Measurements from ENCODE around the gene UGT1A4.
"Not testable (repeated sequence)": the region's sequence is repeated elsewhere in the genome, so short reads cannot be mapped to it uniquely, and the experiment has no call there.

UGT1A4 gene

GRCh38 chr2:233699424-233700027 is 19.0 kb upstream of the UGT1A4 start:
- no peak for DNase-seq (ENCODE audit: low read depth in 2 of 2, low spot score in 1 of 2)

GRCh38 chr2:233700028-233700635 is 18.4 kb upstream of the UGT1A4 start:
- DNase-seq (ENCODE audit: low read depth in 2 of 2, low spot score in 1 of 2): no peak

- DNase-seq (ENCODE audit: low read depth in 2 of 2, low spot score in 1 of 2): not testable (repeated sequence)
These were observed 17.7 kb upstream of the UGT1A4 start for GRCh38 chr2:233700842-233701241.

- no peak for DNase-seq (ENCODE audit: low read depth in 2 of 2, low spot score in 1 of 2)
These were observed 16.3 kb upstream of the UGT1A4 start for GRCh38 chr2:233702238-233702637.

- no peak for DNase-seq (ENCODE audit: low read depth in 2 of 2, low spot score in 1 of 2)
These were observed 12.5 kb upstream of the UGT1A4 start for GRCh38 chr2:233705911-233706506.

GRCh38 chr2:233706720-233707119 is 11.8 kb upstream of the UGT1A4 start:
- DNase-seq (ENCODE audit: low read depth in 2 of 2, low spot score in 1 of 2): no peak

DNA sequence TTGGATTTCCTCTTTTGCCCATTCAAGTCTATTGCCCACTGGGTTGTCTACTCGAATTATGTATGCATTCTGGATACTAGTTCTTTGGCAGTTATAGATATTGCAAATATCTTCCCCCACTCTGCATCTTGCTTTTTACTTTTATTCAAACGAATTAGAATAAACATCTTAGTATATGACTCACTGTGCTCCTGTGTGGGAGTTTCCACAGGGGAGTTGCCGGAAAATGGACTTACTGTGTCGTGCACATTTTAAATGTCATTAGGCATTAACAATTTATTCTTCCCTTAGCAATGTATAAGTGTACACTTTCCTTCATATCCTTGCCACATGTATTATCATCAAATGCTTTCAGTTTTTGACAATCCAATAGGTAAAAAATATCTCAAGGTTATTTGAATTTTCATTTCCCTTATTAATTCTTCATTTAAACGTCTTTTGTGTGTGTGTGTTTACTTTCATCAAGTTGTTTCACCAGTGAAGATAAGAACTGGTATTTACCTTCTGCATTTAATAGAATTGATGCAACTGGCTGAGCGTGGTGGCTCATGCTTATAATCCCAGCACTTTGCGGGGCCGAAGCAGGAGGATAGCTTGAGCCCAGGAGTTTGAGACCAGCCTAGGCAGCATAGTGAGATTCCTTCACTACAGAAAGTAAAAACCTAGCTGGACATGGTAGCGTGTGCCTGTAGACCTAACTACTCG is 10.4 kb upstream of the UGT1A4 start:
- no peak for DNase-seq (ENCODE audit: low read depth in 2 of 2, low spot score in 1 of 2)

DNA sequence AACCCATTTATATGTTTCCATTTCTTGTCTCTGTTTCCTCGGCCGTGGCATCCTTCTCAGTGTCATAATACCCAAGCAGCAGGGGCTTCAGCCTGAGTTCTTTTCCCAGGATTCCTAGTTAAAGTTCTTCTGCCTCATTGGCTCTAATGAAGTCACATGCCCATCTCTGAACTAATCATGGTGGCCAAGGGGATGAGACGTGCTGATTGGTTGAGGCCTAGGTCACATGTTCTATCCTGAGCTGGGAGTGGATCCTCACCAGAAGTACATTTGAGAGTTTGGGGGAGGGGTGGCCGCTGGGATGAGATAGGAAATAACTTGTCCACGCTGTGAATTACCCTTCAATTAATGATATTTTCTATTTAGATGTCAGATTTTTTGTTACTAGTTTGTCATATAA is 9.6 kb upstream of the UGT1A4 start:
- DNase-seq (ENCODE audit: low read depth in 2 of 2, low spot score in 1 of 2): no peak

DNA sequence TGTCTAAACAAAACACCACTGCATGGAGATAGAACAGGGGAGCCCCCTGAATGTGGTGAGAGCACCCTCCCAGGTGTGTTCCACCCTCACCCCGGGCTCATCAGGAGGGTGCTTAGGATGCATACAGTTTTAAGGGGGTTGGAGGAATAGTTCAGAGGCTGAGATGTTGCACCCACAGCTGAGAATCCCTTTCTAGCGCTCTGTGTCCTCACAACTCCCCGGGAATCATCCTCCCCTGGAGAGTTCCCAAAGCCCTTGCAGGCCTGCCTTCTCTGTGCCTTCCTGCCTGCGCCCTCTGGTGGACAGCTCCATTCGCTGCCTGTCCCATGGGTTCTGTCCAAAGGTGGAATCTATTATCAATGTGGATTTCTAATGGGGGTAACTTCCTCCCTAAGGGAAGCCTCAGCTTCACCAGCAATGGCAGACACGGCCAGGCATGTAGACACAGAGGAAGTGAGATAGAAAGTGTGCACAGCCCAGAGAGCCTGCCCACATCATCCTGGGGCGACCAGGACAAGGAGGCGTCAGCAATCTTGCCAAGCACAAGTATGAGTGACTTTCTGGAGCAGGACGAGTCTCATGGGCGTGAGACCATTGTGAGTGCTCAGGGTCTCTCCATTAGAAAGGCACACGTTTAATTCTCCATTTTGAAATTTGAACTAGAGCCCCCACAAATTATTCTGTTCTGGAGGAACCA is 7.1 kb upstream of the UGT1A4 start:
- peak; percentile 36 to 49 for DNase-seq (ENCODE audit: low read depth in 2 of 2, low spot score in 1 of 2)

DNA sequence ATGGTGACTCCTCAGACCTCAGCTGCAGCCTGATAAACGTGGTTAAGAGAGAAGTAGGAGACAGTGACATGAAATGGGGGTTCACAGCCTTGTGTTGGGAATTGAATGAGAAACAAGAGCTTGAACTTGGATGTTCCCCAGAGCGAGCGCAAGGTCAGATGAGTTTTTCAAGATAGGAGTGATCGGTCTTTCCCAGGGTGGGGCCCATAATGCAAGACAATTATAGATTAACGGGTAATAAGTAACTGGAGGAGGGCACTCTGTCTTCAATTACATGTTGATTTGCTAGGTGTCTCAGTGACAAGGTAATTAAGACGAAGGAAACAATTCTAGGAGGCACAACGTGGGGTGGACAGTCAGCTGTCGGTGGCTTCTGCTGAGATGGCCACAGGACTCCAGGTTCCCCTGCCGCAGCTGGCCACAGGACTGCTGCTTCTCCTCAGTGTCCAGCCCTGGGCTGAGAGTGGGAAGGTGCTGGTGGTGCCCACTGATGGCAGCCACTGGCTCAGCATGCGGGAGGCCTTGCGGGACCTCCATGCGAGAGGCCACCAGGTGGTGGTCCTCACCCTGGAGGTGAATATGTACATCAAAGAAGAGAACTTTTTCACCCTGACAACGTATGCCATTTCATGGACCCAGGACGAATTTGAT is 5.8 kb upstream of the UGT1A4 start, which contains the start of gene UGT1A5:
UGT1A5 (plus strand) TSS at position 297 of the 651 bp plus-strand sequence; CDS start at position 382, 85 bp downstream.
- DNase-seq (ENCODE audit: low read depth in 2 of 2, low spot score in 1 of 2): no peak

GRCh38 chr2:233713262-233713615 is 5.3 kb upstream of the UGT1A4 start:
- no peak for DNase-seq (ENCODE audit: low read depth in 2 of 2, low spot score in 1 of 2)

GRCh38 chr2:233714121-233714520 is 4.4 kb upstream of the UGT1A4 start:
- DNase-seq (ENCODE audit: low read depth in 2 of 2, low spot score in 1 of 2): no peak

- DNase-seq (ENCODE audit: low read depth in 2 of 2, low spot score in 1 of 2): no peak
These were observed 10.3 kb downstream of the UGT1A4 start, which contains the start of gene UGT1A3 for GRCh38 chr2:233728723-233729301. Gene UGT1A3 (plus strand): TSS chr2:233729042. CDS start chr2:233729127, 85 bp downstream.

DNA sequence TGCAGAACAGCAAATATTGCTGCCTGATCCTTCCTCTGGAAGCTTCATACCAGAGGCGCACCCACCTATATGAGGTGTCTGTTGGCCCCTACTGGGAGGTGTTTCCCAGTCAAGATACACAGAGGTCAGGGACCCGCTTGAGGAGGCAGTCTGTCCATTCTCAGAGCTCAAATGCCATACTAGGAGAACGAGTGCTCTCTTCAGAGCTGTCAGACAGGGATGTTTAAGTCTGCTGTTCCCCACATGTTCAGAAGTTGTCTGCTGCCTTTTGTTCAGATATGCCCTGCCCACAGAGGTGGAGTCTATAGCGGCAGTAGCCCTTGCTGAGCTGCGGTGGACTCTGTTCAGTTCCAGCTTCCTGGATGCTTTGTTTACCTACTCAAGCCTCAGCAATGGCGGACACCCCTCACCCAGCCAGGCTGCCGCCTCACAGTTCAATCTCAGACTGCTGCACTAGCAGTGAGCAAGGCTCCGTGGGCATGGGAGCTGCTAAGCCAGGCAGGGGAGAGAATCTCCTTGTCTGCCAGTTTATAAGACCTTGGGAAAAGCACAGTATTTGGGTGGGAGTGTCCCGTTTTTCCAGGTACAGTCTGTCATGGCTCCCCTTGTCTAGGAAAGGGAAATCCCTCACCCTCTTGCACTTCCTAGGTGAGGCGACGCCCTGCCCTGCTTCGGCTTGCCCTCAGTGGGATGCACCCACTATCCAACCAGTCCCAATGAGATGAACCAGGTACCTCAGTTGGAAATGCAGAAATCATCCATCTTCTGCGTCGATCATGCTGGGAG is 18.5 kb downstream of the UGT1A4 start:
- not testable (repeated sequence) for DNase-seq (ENCODE audit: low read depth in 2 of 2, low spot score in 1 of 2)

- DNase-seq (ENCODE audit: low read depth in 2 of 2, low spot score in 1 of 2): no peak
These were observed 22.3 kb downstream of the UGT1A4 start for GRCh38 chr2:233740870-233741269.

GRCh38 chr2:233743464-233744259 is 25.1 kb downstream of the UGT1A4 start:
- DNase-seq (ENCODE audit: low read depth in 2 of 2, low spot score in 1 of 2): no peak

DNA sequence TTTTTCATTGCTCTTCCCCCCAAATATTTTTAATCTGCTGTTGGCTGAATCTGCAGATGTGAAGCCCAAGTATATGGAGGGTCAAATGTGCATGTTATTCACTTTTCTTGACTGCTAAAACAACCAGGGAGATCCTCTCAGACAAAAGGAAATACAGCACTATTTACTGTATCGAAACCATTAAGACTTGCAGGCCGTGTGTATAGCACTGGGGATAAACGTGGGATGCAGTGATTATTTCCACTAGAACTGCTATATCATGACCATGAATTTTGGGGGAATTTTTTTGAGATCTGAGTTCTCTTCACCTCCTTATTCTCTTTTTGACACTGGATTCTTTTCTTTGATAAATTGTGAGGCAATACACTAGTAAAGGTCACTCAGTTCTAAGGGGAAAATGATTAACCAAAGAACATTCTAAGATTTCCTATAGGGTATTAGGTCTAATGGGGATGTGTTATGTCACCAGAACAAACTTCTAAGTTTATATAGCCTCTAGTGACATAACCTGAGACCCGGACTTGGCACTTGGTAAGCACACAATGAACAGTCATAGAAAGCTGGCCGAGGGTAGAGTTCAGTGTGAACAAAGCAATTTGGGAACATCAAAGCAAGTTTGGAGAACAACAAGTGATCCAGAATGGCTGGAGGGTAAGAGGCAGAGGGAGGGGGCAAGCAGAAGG is 26.7 kb downstream of the UGT1A4 start:
- no peak for DNase-seq (ENCODE audit: low read depth in 2 of 2, low spot score in 1 of 2)

- DNase-seq (ENCODE audit: low read depth in 2 of 2, low spot score in 1 of 2): not testable (repeated sequence)
These were observed 27.3 kb downstream of the UGT1A4 start for GRCh38 chr2:233745838-233746237.
